CD14-positive monocyte (primary cell): ENCODE data around the gene SLC35A3. TPM values are rescaled to one million over a fixed set of nuclear protein-coding genes. Genes with fewer than 3 reads are reported as not detected.

ENCODE experiments used
- DNase-seq, 3 donors: peaks; one replicate each; pipeline ENCODE4 v3.0.0-alpha.2; 2011 to 2022
- H2AFZ ChIP-seq: 2 replicates; pipeline ENCODE4 v1.6.0; 2012; ENCODE audit warnings: mild to moderate bottlenecking, low read depth, low read length, inconsistent platforms; ENCODE audit not compliant: insufficient read depth, poor library complexity, severe bottlenecking
- H3K27ac ChIP-seq, 2 donors: 1 replicate in 1 of 2; 2 replicates in 1 of 2; pipeline ENCODE4 v1.5.1; 2012 to 2013; ENCODE audit warnings: low read length in 2 of 2, control low read depth in 1 of 2, inconsistent platforms in 1 of 2, low read depth in 1 of 2, mild to moderate bottlenecking in 1 of 2
- H3K27me3 ChIP-seq, 2 donors: one replicate each; pipeline versions ENCODE4 v1.6.0 to v1.6.1; 2011 to 2013; ENCODE audit warnings: low read length in 2 of 2; ENCODE audit not compliant: control insufficient read depth in 2 of 2, insufficient read depth in 2 of 2
- H3K36me3 ChIP-seq, 2 donors: replicated peaks in 1 of 2; 1 replicate in 1 of 2; 2 replicates in 1 of 2; pipeline versions ENCODE4 v1.5.1 to v1.6.1; 2012 to 2013; ENCODE audit warnings: low read length in 2 of 2, control low read depth in 1 of 2, inconsistent platforms in 1 of 2, mild to moderate bottlenecking in 1 of 2; ENCODE audit not compliant: insufficient read depth in 2 of 2, control insufficient read depth in 1 of 2
- H3K4me1 ChIP-seq, 2 donors: 1 replicate in 1 of 2; 2 replicates in 1 of 2; pipeline versions ENCODE4 v1.5.1 to v1.6.1; 2012 to 2013; ENCODE audit warnings: low read length in 2 of 2, control low read depth in 1 of 2, inconsistent platforms in 1 of 2, mild to moderate bottlenecking in 1 of 2, moderate library complexity in 1 of 2; ENCODE audit not compliant: insufficient read depth in 2 of 2, control insufficient read depth in 1 of 2
- H3K4me2 ChIP-seq: replicated peaks from 2 replicates; pipeline ENCODE3; 2012; ENCODE audit warnings: low read length, moderate library complexity, mild to moderate bottlenecking; ENCODE audit not compliant: poor library complexity, severe bottlenecking; ENCODE audit errors: extremely low read depth
- H3K4me3 ChIP-seq, 3 experiments: fragments of 200-600 bp in 1 of 3; sonication (generic) in 1 of 3; replicated peaks in 1 of 3; 1 replicate in 2 of 3; 2 replicates in 1 of 3; pipeline ENCODE4 v1.5.1; 2011 to 2013; ENCODE audit warnings: low read length in 3 of 3, mild to moderate bottlenecking in 3 of 3, control low read depth in 2 of 3, low read depth in 2 of 3, inconsistent platforms in 1 of 3, moderate library complexity in 1 of 3
- H3K79me2 ChIP-seq: 2 replicates; pipeline ENCODE4 v1.6.0; 2012; ENCODE audit warnings: mild to moderate bottlenecking, control low read depth, inconsistent platforms, low read length, moderate library complexity; ENCODE audit not compliant: insufficient read depth
- H3K9ac ChIP-seq: 2 replicates; pipeline ENCODE4 v1.6.0; 2017; ENCODE audit warnings: low read length, mild to moderate bottlenecking; ENCODE audit not compliant: insufficient read depth, poor library complexity, severe bottlenecking
- H3K9me3 ChIP-seq, 2 donors: replicated peaks in 1 of 2; 1 replicate in 1 of 2; 2 replicates in 1 of 2; pipeline versions ENCODE4 v1.5.1 to v1.6.1; 2012 to 2013; ENCODE audit warnings: low read length in 2 of 2, control low read depth in 1 of 2; ENCODE audit not compliant: control insufficient read depth in 1 of 2, insufficient read depth in 1 of 2
- H4K20me1 ChIP-seq: 2 replicates; pipeline ENCODE4 v1.6.0; 2012; ENCODE audit warnings: mild to moderate bottlenecking, low read length, control low read depth, moderate library complexity; ENCODE audit not compliant: insufficient read depth
- H3K27ac Mint-ChIP-seq, 7 donors: one replicate each; pipeline ENCODE4 v1.8.0; 2020; ENCODE audit warnings: mild to moderate bottlenecking in 7 of 7, mixed read lengths in 7 of 7, moderate library complexity in 6 of 7, inconsistent platforms in 2 of 7
- H3K27me3 Mint-ChIP-seq, 3 donors: one replicate each; pipeline ENCODE4 v1.8.0; 2021 to 2022; ENCODE audit warnings: low read depth in 3 of 3, mild to moderate bottlenecking in 3 of 3, mixed read lengths in 3 of 3, moderate library complexity in 3 of 3, inconsistent platforms in 1 of 3
- H3K36me3 Mint-ChIP-seq, 2 donors: one replicate each; pipeline ENCODE4 v1.8.0; 2020; ENCODE audit warnings: mixed read lengths in 2 of 2, inconsistent platforms in 1 of 2, mild to moderate bottlenecking in 1 of 2
- H3K4me1 Mint-ChIP-seq: one replicate; pipeline ENCODE4 v1.8.0; 2020; ENCODE audit warnings: mild to moderate bottlenecking, mixed read lengths
- H3K4me3 Mint-ChIP-seq, 2 donors: one replicate each; pipeline ENCODE4 v1.8.0; 2020; ENCODE audit warnings: mild to moderate bottlenecking in 2 of 2, mixed read lengths in 2 of 2, moderate library complexity in 1 of 2
- H3K9me3 Mint-ChIP-seq, 7 donors: one replicate each; pipeline ENCODE4 v1.8.0; 2020 to 2022; ENCODE audit warnings: mixed read lengths in 7 of 7, mild to moderate bottlenecking in 6 of 7, moderate library complexity in 6 of 7, inconsistent platforms in 2 of 7
- WGBS: methylation state at CpG from one replicate; pipeline ENCODE4 v1.1.5; 2013; ENCODE audit warnings: missing lambda C conversion rate; ENCODE audit not compliant: insufficient coverage; 5-methylcytosine and 5-hydroxymethylcytosine counted together
- intact Hi-C, 2 donors: fragments of 100-400 bp; cut with micrococcal nuclease; formaldehyde crosslinking; loops; one replicate each; pipeline versions ENCODE4 v1.15.0 to v1.15.1; 2023
- polyA plus RNA-seq, 3 donors: library from polyadenylated mRNA; depleted of rRNA in 1 of 3; unstranded in 2 of 3; stranded (reverse) in 1 of 3; fragments of 300-500 nt in 2 of 3; fragments of >200 nt in 1 of 3; fragmentation: Illumina TruSeq in 2 of 3; gene quantifications; 1 replicate in 2 of 3; 2 replicates in 1 of 3; pipeline ENCODE4 v1.2.3, GENCODE V29; 2012 to 2021
- TF ChIP-seq, protein P1 (sequence below): fragments of 200-600 bp; IDR thresholded peaks from one replicate; pipeline ENCODE4 v1.8.0; 2022; ENCODE audit warnings: antibody characterized with exemption, mild to moderate bottlenecking

SLC35A3 gene
- polyA plus RNA-seq, 3 donors = 10.1 to 14.3 (median 13.0) TPM

DNA sequence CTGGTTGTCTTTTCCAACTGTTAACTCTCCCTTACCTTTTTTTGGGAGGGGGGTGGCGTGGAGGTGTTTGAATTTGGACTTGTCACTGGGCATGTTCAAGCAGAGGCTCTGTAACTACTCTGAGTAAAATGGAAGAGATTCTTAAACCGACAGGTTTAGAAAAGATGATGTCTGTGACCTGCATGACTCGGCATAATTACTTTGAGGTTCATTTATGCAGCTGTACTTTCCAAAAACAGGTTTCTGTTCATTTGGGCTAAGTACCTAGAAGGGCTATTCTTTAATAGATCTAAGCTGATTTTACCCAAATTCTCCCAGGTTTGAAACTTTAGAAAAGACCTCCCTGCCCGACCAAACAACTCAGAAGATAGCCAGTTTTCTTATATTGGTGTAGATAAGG lies 80.3 kb downstream of the SLC35A3 start:
- no peak for DNase-seq
- Histone ChIP-seq H3K27ac (peak overlapping the region in 1 of 2 donors; percentile 42), H3K9ac (no peak overlapping the region), H3K4me2 (no peak overlapping the region), H2AFZ (no peak overlapping the region), H3K9me3 (no peaks in the 10 kb centered on the region), H3K36me3 (peaks cover 2 to 18% of the 10 kb centered on the region in 2 donors), H3K4me3 (no peak overlapping the region), H3K79me2 (peaks cover 99% of the 10 kb centered on the region), H3K4me1 (peaks cover 43 to 63% of the 10 kb centered on the region in 2 donors), H4K20me1 (peaks cover 87% of the 10 kb centered on the region), H3K27me3 (no peaks in the 10 kb centered on the region)
- Mint-ChIP-seq H3K27me3 (no peaks in the 10 kb centered on the region), H3K9me3 (no peaks in the 10 kb centered on the region), H3K4me1 (peaks cover 52% of the 10 kb centered on the region), H3K36me3 (peaks cover 12 to 15% of the 10 kb centered on the region in 2 donors), H3K4me3 (no peak overlapping the region), H3K27ac (peak overlapping the region in 5 of 7 donors; percentile 40 to 67 (median 54))
- 20% methylated on average over 1 of the region's 4 CpGs for WGBS
- TF ChIP-seq, protein P1, sequence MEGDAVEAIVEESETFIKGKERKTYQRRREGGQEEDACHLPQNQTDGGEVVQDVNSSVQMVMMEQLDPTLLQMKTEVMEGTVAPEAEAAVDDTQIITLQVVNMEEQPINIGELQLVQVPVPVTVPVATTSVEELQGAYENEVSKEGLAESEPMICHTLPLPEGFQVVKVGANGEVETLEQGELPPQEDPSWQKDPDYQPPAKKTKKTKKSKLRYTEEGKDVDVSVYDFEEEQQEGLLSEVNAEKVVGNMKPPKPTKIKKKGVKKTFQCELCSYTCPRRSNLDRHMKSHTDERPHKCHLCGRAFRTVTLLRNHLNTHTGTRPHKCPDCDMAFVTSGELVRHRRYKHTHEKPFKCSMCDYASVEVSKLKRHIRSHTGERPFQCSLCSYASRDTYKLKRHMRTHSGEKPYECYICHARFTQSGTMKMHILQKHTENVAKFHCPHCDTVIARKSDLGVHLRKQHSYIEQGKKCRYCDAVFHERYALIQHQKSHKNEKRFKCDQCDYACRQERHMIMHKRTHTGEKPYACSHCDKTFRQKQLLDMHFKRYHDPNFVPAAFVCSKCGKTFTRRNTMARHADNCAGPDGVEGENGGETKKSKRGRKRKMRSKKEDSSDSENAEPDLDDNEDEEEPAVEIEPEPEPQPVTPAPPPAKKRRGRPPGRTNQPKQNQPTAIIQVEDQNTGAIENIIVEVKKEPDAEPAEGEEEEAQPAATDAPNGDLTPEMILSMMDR = no peak
- intact Hi-C loops = no loop called here

DNA sequence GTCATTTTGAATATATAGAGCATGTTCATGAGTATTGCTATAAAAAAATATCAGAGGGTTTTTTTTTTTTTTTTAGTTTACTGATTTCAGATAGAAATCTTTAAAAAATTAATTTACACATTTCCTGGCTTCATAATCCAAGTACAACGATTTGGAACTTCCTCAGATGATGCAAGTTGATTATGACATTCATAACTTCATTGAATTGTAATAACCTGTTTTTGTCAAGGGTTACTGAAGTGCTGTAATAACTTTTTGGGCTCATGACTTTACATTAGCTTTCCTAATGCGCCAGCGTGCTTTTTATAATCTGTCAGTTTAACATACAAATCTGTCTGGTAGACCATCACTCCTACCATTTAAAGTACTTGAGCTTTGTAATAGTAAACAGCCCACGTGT lies 81.6 kb downstream of the SLC35A3 start:
- Histone ChIP-seq H3K4me1 (peaks cover 37 to 55% of the 10 kb centered on the region in 2 donors), H3K27me3 (no peaks in the 10 kb centered on the region)
- no CpG with 5 or more reads among the region's 4 CpGs for WGBS

More for the DNA sequence above, 81.6 kb downstream of the SLC35A3 start:
- H3K4me1 Mint-ChIP-seq = peaks cover 45% of the 10 kb centered on the region
- no peak overlapping the region for H3K4me3 Mint-ChIP-seq
- DNase-seq = peak; percentile 39 to 65 (median 63)
- Histone ChIP-seq H3K36me3 (peaks cover 2 to 27% of the 10 kb centered on the region in 2 donors), H3K4me2 (no peak overlapping the region), H3K9me3 (no peaks in the 10 kb centered on the region), H3K9ac (no peak overlapping the region), H3K79me2 (peaks cover 99% of the 10 kb centered on the region), H3K27ac (peak overlapping the region in 1 of 2 donors; percentile 74), H4K20me1 (peaks cover 89% of the 10 kb centered on the region), H2AFZ (no peak overlapping the region), H3K4me3 (no peak overlapping the region)
- intact Hi-C loops = no loop called here
- H3K27me3 Mint-ChIP-seq = no peaks in the 10 kb centered on the region
- peak overlapping the region; percentile 68 to 88 (median 78) for H3K27ac Mint-ChIP-seq
- peaks cover 17 to 24% of the 10 kb centered on the region in 2 donors for H3K36me3 Mint-ChIP-seq
- H3K9me3 Mint-ChIP-seq = no peaks in the 10 kb centered on the region
- TF ChIP-seq, protein P1 = no peak
